ENCODE data around the gene GPC6. TPM values are rescaled to one million over a fixed set of nuclear protein-coding genes. Genes with fewer than 3 reads are reported as not detected.
"Not testable (repeated sequence)": the region's sequence is repeated elsewhere in the genome, so short reads cannot be mapped to it uniquely, and the experiment has no call there.

The GPC6 gene
- polyA plus RNA-seq, 2 donors = 0.16 to 0.22 TPM

GRCh38 chr13:93476175-93476574 lies 249.6 kb downstream of the GPC6 start:
- Histone ChIP-seq H3K9me3 (ENCODE audit: control insufficient read depth in 2 of 2, insufficient read depth in 1 of 2, low read depth in 1 of 2, low read length in 1 of 2) (peaks cover 0 to 12% of the 10 kb centered on the region in 2 donors), H3K4me3 (ENCODE audit: low read depth in 1 of 2, low read length in 2 of 2) (no peak overlapping the region), H3K4me1 (ENCODE audit: control insufficient read depth in 2 of 2, insufficient read depth in 2 of 2, low read length in 1 of 2) (peaks cover 0 to 3% of the 10 kb centered on the region in 2 donors), H3K36me3 (ENCODE audit: control insufficient read depth in 2 of 2, insufficient read depth in 2 of 2, low read length in 1 of 2) (no peaks in the 10 kb centered on the region), H3K27me3 (ENCODE audit: control insufficient read depth in 1 of 2, insufficient read depth in 2 of 2, low read length in 2 of 2) (no peaks in the 10 kb centered on the region), H3K27ac (ENCODE audit: low read depth in 2 of 2, low read length in 1 of 2) (no peak overlapping the region)
- 51 to 62% methylated on average over 8 of the region's 8 CpGs for WGBS, 2 donors

- H3K4me3 ChIP-seq (ENCODE audit: low read depth in 1 of 2, low read length in 2 of 2) = no peak overlapping the region
- peaks cover 0 to 3% of the 10 kb centered on the region in 2 donors for H3K4me1 ChIP-seq (ENCODE audit: control insufficient read depth in 2 of 2, insufficient read depth in 2 of 2, low read length in 1 of 2)
- peaks cover 0 to 11% of the 10 kb centered on the region in 2 donors for H3K9me3 ChIP-seq (ENCODE audit: control insufficient read depth in 2 of 2, insufficient read depth in 1 of 2, low read depth in 1 of 2, low read length in 1 of 2)
- H3K36me3 ChIP-seq (ENCODE audit: control insufficient read depth in 2 of 2, insufficient read depth in 2 of 2, low read length in 1 of 2) = no peaks in the 10 kb centered on the region
- no peaks in the 10 kb centered on the region for H3K27me3 ChIP-seq (ENCODE audit: control insufficient read depth in 1 of 2, insufficient read depth in 2 of 2, low read length in 2 of 2)
- no peak overlapping the region for H3K27ac ChIP-seq (ENCODE audit: low read depth in 2 of 2, low read length in 1 of 2)
Observed at GRCh38 chr13:93477238-93477637, 250.6 kb downstream of the GPC6 start.

DNA sequence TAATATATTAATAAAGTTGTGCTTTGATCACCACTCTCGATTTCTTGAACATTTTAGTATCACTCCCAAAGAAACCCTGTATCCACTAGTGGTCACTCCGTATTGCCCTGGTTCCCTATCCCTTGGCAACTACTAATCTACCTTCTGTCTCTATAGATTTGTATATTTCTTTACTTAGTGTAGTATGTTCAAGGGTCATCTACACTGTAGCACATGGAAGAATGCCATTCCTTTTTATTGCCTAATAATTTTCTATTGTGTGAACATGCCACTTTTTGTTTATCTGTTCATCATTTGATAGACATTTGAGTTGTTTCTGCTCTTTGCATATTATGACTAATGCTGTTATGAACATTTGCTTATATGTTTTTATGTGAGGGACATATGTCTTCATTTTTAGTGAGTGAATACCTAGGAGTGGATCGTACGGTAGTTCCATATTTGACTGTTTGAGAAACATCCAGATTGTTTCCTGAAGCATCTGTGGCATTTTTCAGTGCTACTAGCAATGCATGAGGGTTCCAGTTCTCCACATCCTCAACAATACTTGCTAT lies 254.0 kb downstream of the GPC6 start:
- Histone ChIP-seq H3K4me3 (ENCODE audit: low read depth in 1 of 2, low read length in 2 of 2) (no peak overlapping the region), H3K9me3 (ENCODE audit: control insufficient read depth in 2 of 2, insufficient read depth in 1 of 2, low read depth in 1 of 2, low read length in 1 of 2) (no peaks in the 10 kb centered on the region), H3K4me1 (ENCODE audit: control insufficient read depth in 2 of 2, insufficient read depth in 2 of 2, low read length in 1 of 2) (no peaks in the 10 kb centered on the region), H3K27ac (ENCODE audit: low read depth in 2 of 2, low read length in 1 of 2) (no peak overlapping the region), H3K36me3 (ENCODE audit: control insufficient read depth in 2 of 2, insufficient read depth in 2 of 2, low read length in 1 of 2) (no peaks in the 10 kb centered on the region), H3K27me3 (ENCODE audit: control insufficient read depth in 1 of 2, insufficient read depth in 2 of 2, low read length in 2 of 2) (no peaks in the 10 kb centered on the region)
- WGBS, 2 donors = 86 to 91% methylated on average over 4 of the region's 4 CpGs

GRCh38 chr13:93496117-93496516 lies 269.5 kb downstream of the GPC6 start:
- not testable (repeated sequence) for H3K9me3 ChIP-seq (ENCODE audit: control insufficient read depth in 2 of 2, insufficient read depth in 1 of 2, low read depth in 1 of 2, low read length in 1 of 2); H3K36me3 ChIP-seq (ENCODE audit: control insufficient read depth in 2 of 2, insufficient read depth in 2 of 2, low read length in 1 of 2); H3K4me1 ChIP-seq (ENCODE audit: control insufficient read depth in 2 of 2, insufficient read depth in 2 of 2, low read length in 1 of 2); H3K4me3 ChIP-seq (ENCODE audit: low read depth in 1 of 2, low read length in 2 of 2); H3K27me3 ChIP-seq (ENCODE audit: control insufficient read depth in 1 of 2, insufficient read depth in 2 of 2, low read length in 2 of 2); H3K27ac ChIP-seq (ENCODE audit: low read depth in 2 of 2, low read length in 1 of 2)
- WGBS, 2 donors = 73 to 76% methylated on average over 21 of the region's 21 CpGs

DNA sequence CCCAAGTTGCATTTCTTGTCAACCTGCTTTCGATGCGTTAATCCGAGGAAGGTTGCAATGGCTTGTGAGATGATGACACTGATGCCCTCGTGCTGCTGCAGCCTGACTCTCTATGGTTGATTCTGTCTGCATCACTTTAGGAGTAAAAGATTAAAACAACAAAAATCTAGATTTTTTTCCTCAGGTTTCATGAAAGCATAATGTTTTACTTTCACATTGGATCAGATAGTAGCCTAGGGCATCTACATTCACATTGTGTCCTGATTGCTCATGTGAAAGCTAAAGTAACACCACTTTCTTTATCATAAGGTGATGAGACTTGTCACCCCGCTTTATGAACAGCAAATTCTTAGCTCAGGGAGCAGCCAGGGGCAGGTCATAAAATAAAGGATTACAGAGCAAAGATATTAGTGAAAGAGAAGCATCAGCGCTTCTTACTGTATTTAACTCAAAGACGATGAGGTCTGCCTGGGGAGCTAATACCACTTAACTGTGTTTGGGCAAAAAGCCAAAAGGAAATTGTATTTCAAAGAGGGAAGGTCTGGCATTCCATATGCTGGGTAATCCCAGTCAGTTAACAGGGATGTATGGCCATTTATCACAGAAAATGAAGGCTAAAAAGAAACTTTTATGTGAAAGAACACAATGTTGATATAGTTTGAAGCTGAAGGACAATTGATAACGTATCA lies 270.5 kb downstream of the GPC6 start:
- no peaks in the 10 kb centered on the region for H3K4me1 ChIP-seq (ENCODE audit: control insufficient read depth in 2 of 2, insufficient read depth in 2 of 2, low read length in 1 of 2)
- H3K27ac ChIP-seq (ENCODE audit: low read depth in 2 of 2, low read length in 1 of 2) = no peak overlapping the region
- WGBS, 2 donors = 42 to 52% methylated on average over 8 of the region's 8 CpGs
- no peaks in the 10 kb centered on the region for H3K9me3 ChIP-seq (ENCODE audit: control insufficient read depth in 2 of 2, insufficient read depth in 1 of 2, low read depth in 1 of 2, low read length in 1 of 2)
- no peaks in the 10 kb centered on the region for H3K27me3 ChIP-seq (ENCODE audit: control insufficient read depth in 1 of 2, insufficient read depth in 2 of 2, low read length in 2 of 2)
- no peaks in the 10 kb centered on the region for H3K36me3 ChIP-seq (ENCODE audit: control insufficient read depth in 2 of 2, insufficient read depth in 2 of 2, low read length in 1 of 2)
- H3K4me3 ChIP-seq (ENCODE audit: low read depth in 1 of 2, low read length in 2 of 2) = no peak overlapping the region

GRCh38 chr13:93499991-93500390 lies 273.4 kb downstream of the GPC6 start:
- WGBS, 2 donors = 47 to 49% methylated on average over 5 of the region's 5 CpGs
- no peaks in the 10 kb centered on the region for H3K9me3 ChIP-seq (ENCODE audit: control insufficient read depth in 2 of 2, insufficient read depth in 1 of 2, low read depth in 1 of 2, low read length in 1 of 2)

GRCh38 chr13:93502071-93502470 lies 275.5 kb downstream of the GPC6 start:
- H3K27me3 ChIP-seq (ENCODE audit: control insufficient read depth in 1 of 2, insufficient read depth in 2 of 2, low read length in 2 of 2) = no peaks in the 10 kb centered on the region
- WGBS, 2 donors = 91 to 92% methylated on average over 1 of the region's 1 CpG
- H3K27ac ChIP-seq (ENCODE audit: low read depth in 2 of 2, low read length in 1 of 2) = no peak overlapping the region
- no peaks in the 10 kb centered on the region for H3K4me1 ChIP-seq (ENCODE audit: control insufficient read depth in 2 of 2, insufficient read depth in 2 of 2, low read length in 1 of 2)
- no peaks in the 10 kb centered on the region for H3K36me3 ChIP-seq (ENCODE audit: control insufficient read depth in 2 of 2, insufficient read depth in 2 of 2, low read length in 1 of 2)
- H3K4me3 ChIP-seq (ENCODE audit: low read depth in 1 of 2, low read length in 2 of 2) = no peak overlapping the region
- no peaks in the 10 kb centered on the region for H3K9me3 ChIP-seq (ENCODE audit: control insufficient read depth in 2 of 2, insufficient read depth in 1 of 2, low read depth in 1 of 2, low read length in 1 of 2)

More at GRCh38 chr13:93499991-93500390, 273.4 kb downstream of the GPC6 start:
- Histone ChIP-seq H3K27ac (ENCODE audit: low read depth in 2 of 2, low read length in 1 of 2) (no peak overlapping the region), H3K4me3 (ENCODE audit: low read depth in 1 of 2, low read length in 2 of 2) (no peak overlapping the region), H3K4me1 (ENCODE audit: control insufficient read depth in 2 of 2, insufficient read depth in 2 of 2, low read length in 1 of 2) (no peaks in the 10 kb centered on the region), H3K27me3 (ENCODE audit: control insufficient read depth in 1 of 2, insufficient read depth in 2 of 2, low read length in 2 of 2) (no peaks in the 10 kb centered on the region), H3K36me3 (ENCODE audit: control insufficient read depth in 2 of 2, insufficient read depth in 2 of 2, low read length in 1 of 2) (no peaks in the 10 kb centered on the region)

GRCh38 chr13:93502987-93503615 lies 276.5 kb downstream of the GPC6 start:
- H3K36me3 ChIP-seq (ENCODE audit: control insufficient read depth in 2 of 2, insufficient read depth in 2 of 2, low read length in 1 of 2) = no peaks in the 10 kb centered on the region
- H3K4me3 ChIP-seq (ENCODE audit: low read depth in 1 of 2, low read length in 2 of 2) = no peak overlapping the region
- H3K27me3 ChIP-seq (ENCODE audit: control insufficient read depth in 1 of 2, insufficient read depth in 2 of 2, low read length in 2 of 2) = no peaks in the 10 kb centered on the region
- H3K27ac ChIP-seq (ENCODE audit: low read depth in 2 of 2, low read length in 1 of 2) = no peak overlapping the region
- no peaks in the 10 kb centered on the region for H3K9me3 ChIP-seq (ENCODE audit: control insufficient read depth in 2 of 2, insufficient read depth in 1 of 2, low read depth in 1 of 2, low read length in 1 of 2)
- no peaks in the 10 kb centered on the region for H3K4me1 ChIP-seq (ENCODE audit: control insufficient read depth in 2 of 2, insufficient read depth in 2 of 2, low read length in 1 of 2)
- WGBS, 2 donors = 62 to 70% methylated on average over 1 of the region's 1 CpG

DNA sequence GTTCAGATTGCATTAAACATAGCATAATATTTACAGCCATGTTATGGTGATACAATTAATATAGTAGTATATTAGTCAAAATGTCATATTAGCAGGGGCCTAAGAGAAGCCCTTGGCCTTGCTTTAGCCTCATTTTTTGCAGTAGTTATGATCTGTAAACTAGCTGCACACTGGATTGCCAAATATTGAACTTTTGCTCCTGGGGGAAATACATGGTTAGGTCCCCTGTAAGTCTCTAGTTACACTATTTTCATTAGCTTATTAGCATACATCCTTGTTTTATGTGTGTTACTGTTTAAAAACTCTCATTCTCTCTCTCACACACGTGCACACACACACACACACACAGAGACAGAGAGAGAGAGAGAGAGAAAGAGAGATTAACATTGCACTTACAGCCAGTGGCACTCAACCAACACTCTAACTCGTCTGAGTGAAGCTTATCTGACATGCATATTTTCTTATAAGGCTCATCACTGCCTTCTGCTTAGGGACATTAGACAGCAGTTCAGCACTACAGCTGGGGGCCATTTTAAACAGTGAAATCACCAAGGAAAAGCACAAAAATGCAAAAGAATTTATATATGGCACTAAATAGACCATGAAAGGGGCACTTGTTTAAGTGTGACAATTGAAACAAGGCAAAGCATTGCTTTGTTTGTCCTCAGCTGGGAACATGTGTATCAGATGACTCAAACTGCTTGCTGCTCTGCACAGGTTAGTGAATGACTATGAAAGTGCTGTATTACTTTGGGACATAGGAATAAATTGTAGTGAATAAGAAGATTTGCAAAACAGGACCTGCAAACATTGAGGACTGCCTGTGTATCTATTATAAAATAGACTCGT lies 278.7 kb downstream of the GPC6 start:
- WGBS, 2 donors = 59 to 71% methylated on average over 3 of the region's 3 CpGs
- Histone ChIP-seq H3K27me3 (ENCODE audit: control insufficient read depth in 1 of 2, insufficient read depth in 2 of 2, low read length in 2 of 2) (peaks cover 0 to 2% of the 10 kb centered on the region in 2 donors), H3K27ac (ENCODE audit: low read depth in 2 of 2, low read length in 1 of 2) (no peak overlapping the region), H3K36me3 (ENCODE audit: control insufficient read depth in 2 of 2, insufficient read depth in 2 of 2, low read length in 1 of 2) (no peaks in the 10 kb centered on the region), H3K4me1 (ENCODE audit: control insufficient read depth in 2 of 2, insufficient read depth in 2 of 2, low read length in 1 of 2) (no peaks in the 10 kb centered on the region), H3K9me3 (ENCODE audit: control insufficient read depth in 2 of 2, insufficient read depth in 1 of 2, low read depth in 1 of 2, low read length in 1 of 2) (no peaks in the 10 kb centered on the region), H3K4me3 (ENCODE audit: low read depth in 1 of 2, low read length in 2 of 2) (no peak overlapping the region)
